Stimulated activated CD4-positive, alpha-beta T cell treated with anti-CD3 and anti-CD28 coated beads, Interleukin-4, amount 100 ng/mL, for 48 hours (primary cell): ENCODE measurements around the gene FCAR.
"Not testable (repeated sequence)": the region's sequence is repeated elsewhere in the genome, so short reads cannot be mapped to it uniquely, and the experiment has no call there.

ENCODE experiments used
- DNase-seq, 2 donors: peaks; one replicate each; pipeline ENCODE4 v3.0.0-alpha.2; 2020; ENCODE audit warnings: low read depth in 2 of 2

FCAR gene

DNA sequence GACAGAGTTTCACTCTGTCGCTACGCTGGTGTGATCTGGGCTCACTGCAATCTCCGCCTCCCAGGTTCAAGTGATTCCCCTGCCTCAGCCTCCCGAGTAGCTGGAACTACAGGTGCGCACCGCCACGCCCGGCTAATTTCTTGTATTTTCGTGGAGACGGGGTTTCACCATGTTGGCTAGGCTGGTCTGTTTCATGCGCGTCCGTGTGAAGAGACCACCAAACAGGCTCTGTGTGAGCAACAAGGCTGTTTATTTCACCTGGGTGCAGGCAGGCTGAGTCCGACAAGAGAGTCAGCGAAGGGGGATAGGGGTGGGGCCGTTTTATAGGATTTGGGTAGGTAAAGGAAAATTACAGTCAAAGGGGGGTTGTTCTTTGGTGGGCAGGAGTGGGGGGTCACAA, 20.1 kb downstream of the FCAR start:
- not testable (repeated sequence) for DNase-seq

DNA sequence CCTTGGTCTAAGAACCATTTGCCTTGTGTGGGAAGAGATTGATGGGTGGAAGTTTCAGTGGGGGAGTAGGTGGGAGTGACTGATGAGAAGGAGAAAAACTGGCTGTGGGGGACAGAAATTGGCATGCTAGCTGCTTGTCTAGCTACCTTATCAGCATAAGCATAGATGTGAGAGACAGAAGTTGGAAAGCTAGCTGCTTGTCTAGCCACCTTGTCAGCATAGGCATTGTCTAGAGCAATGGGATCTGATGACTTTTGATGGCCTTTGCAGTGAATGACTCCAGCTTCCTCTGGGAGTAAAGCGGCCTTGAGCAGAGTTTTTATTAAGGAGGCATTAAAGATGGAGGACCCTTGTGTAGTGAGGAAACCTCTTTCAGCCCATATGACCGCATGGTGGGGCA, 22.0 kb downstream of the FCAR start:
- DNase-seq, result no peak

DNA sequence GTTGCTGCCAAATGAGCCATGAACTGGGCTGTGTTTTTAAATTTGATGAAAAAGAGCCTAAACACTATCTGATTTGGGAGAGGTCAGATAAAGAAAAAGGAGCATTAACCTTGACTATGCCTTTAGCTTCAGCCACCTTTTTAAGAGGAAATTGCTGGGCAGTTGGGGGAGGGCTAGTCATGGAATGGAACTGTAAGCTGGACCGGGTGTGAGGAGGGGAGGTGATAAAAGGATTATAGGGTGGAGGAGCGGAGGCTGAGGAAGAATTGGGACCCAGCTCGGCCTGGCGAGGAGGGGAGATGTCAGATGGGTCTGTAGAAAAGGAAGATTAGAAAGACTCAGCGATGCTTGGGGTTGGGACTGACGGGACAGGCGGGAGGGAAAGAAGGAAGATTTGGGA, 24.6 kb downstream of the FCAR start:
- not testable (repeated sequence) for DNase-seq

DNA sequence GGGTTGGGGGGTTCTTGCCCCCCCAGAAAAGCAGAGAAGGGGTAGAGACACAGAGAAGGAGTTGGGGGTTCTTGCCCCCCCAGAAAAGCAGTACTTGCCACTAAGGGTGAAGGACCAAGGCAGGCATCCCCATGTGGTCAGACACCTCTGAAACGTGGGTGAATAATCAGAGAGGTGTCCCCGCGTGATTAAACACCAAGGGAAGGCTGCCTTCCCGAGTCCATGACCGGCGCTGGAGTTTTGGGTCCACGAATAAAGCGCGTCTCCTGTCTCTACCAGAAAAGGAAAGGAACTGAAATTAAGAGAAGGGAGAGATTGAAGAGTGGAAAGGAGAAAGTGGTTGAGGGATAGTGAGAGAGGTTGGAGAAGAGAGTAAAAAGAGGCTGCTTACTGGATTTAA, 25.6 kb downstream of the FCAR start:
- DNase-seq, result not testable (repeated sequence)

DNA sequence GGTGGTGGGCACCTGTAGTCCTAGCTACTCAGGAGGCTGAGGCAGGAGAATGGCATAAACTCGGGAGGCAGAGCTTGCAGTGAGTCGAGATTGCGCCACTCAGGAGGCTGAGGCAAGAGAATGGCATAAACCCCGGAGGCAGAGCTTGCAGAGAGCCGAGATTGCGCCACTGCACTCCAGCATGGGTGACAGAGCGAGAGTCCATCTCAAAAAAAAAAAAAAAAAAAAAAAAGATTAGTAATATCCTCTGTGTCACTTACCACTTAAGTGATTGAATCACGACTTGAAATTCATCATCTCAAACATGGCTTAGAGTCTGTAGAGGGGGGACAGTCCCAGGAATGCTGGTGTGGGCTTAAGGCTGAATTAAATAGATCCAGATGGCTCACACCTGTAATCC, 27.1 kb downstream of the FCAR start:
- DNase-seq, result not testable (repeated sequence)

DNA sequence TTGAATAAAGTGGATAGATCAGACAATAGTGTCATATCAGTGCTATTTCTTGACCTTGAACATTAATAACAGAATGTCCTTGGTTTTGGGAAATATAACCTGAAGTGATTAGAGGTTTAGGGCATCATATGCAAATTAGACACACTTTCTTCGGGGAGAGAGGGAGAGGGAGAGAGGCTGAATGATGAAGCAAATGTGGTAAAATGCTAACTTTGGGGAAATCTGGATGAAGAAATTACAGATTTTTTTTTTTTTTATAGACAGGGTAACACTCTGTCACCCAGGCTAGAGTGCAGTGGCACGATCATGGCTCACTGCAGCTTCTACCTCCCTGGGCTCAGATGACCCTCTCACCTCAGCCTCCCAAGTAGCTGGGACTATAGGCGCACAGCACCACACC, 28.0 kb downstream of the FCAR start:
- no peak for DNase-seq

DNA sequence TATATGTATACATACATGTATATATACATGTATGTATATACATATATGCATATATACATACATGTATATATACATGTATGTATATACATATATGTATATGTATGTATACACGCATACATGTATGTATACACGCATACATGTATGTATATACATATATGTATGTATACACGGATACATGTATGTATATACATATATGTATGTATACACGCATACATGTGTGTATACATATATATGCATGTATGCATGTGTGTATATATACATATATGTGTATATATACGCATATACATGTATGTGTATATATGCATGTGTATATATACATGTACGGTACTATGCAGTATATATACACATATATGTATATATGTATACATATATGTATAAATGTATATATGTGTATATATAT, 29.3 kb downstream of the FCAR start:
- DNase-seq, result no peak

DNA sequence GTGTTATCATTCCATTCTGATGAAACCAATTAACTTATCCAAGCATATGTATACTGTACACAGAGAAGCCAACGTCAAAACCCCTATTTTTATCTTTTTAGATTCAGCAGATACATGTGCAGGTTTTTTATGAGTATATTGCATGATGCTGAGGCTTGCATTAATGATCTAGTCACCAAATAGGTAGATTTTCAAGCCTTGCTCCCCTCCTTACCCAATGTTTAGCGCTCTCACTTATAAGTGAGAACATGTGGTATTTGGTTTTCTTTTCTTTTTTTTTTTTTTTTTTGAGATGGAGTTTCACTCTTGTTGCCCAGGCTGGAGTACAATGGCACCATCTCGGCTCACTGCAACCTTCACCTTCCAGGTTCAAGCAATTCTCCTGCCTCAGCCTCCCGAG, 30.2 kb downstream of the FCAR start:
- DNase-seq, result not testable (repeated sequence)

DNA sequence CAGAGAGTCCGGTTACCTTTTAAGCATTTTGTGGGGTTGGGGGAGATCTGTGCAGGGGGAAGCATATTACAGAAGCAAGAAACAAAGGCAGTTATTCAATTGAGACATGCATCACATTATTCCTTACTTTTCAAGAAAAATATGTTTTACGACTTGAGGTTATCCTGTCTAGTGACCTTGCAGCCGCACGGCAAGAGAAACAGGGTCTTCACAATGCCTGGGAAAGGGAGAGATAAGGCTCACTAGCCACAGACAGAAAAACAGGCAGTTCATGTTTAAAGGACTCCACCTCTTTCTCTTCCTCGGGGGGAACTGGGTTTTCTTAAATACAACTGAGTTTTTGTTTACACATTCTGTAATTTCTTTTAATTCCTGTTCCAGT, 31.4 kb downstream of the FCAR start:
- no peak for DNase-seq

DNA sequence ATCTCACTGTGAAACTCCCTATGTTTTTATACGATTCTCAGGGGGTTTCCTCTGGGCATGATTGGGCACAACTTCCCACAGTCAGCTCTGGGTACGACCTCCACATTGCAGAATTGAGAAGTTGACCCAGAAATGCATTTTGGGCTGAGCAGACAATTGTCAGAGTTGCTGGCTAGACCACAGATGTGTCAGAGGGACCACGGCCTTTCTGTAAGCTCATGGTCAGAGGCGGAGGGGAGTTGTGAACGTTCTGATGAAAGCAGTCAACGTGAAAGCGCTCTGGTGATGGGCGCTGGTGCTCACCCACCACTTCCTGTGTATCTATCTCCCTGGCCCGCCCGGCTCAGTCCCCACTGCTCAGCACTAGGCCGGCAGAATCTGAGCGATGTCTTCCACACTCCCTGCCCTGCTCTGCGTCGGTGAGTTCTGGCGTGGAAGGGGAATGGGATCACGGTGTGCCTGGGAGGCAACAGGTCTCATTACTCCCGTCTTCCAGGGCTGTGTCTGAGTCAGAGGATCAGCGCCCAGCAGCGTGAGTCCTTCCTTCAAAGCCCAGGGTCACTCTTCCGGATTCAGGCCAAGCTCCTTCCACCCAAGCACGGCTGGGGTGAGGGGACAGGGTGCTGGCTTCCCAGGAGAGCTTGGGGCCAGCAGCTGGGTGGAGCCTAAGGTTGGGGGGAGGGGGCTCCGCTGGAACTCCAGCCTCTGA, 31.9 kb downstream of the FCAR start, which contains the start of gene NCR1:
Gene NCR1 (plus strand): TSS at position 346 of the 709 bp plus-strand sequence. CDS start 40 bp downstream, at position 386.
- DNase-seq, result no peak

DNA sequence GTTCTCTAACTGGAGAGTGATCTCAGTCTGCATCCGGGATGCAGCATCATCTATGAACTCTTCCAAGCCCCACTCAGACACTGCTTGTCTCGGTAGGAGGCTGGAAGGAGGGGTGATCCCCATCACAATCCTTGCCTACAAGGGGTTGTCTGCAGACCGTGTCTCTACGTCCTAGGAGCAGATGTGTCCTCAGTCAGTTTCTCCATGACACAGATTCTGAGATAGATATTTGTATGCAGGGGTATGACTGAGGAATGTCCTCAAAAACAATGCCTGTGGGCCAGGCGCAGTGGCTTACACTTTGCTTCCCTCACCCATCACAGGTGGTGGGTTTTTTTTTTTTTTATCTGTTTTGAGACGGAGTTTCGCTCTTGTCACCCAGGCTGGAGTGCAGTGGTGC, 32.8 kb downstream of the FCAR start:
- DNase-seq, result no peak

DNA sequence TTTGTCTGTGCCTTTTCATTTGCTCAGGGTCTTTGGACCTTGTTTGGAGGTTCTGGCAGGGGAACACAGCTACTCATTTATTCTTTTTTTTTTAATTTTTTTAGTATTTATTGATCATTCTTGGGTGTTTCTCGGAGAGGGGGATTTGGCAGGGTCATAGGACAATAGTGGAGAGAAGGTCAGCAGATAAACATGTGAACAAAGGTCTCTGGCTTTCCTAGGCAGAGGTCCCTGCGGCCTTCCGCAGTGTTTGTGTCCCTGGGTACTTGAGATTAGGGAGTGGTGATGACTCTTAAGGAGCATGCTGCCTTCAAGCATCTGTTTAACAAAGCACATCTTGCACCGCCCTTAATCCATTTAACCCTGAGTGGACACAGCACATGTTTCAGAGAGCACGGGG, 33.9 kb downstream of the FCAR start:
- not testable (repeated sequence) for DNase-seq

DNA sequence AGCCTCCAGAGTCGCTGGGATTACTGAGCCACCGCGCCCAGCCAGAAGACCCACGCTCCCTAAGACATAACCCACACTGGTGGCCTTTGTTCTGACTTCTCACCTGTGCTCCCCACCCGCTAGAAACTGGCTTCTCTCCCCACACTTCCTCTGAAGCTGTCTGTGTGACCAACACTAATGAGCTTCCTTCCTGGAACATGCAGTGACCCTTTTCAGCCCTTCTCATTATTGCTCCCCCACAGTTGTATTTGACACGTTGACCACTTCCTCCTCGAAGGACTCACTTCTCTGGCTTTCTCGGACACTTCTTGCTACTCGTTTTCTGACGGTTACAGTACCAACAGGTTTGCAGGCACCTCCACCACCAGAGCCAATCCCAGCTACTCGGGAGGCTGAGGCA, 42.8 kb downstream of the FCAR start:
- DNase-seq, result no peak

DNA sequence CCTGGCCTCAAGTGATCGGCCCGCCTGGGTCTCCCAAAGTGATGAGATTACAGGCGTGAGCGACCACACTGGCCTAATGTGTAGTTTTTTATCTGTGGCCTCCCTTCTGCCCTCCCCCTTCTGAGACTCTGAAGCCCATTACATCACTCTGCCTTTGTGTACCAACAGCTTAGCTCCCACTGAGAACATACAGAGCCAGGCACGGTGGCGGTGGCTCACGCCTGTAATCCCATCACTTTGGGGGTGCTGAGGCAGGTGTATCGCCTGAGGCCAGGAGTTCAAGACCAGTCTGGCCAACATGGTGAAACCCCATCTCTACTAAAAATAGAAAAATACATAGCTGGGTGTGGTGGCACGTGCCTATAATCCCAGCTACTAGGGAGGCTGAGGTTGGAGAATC, 44.5 kb downstream of the FCAR start:
- DNase-seq, result no peak

DNA sequence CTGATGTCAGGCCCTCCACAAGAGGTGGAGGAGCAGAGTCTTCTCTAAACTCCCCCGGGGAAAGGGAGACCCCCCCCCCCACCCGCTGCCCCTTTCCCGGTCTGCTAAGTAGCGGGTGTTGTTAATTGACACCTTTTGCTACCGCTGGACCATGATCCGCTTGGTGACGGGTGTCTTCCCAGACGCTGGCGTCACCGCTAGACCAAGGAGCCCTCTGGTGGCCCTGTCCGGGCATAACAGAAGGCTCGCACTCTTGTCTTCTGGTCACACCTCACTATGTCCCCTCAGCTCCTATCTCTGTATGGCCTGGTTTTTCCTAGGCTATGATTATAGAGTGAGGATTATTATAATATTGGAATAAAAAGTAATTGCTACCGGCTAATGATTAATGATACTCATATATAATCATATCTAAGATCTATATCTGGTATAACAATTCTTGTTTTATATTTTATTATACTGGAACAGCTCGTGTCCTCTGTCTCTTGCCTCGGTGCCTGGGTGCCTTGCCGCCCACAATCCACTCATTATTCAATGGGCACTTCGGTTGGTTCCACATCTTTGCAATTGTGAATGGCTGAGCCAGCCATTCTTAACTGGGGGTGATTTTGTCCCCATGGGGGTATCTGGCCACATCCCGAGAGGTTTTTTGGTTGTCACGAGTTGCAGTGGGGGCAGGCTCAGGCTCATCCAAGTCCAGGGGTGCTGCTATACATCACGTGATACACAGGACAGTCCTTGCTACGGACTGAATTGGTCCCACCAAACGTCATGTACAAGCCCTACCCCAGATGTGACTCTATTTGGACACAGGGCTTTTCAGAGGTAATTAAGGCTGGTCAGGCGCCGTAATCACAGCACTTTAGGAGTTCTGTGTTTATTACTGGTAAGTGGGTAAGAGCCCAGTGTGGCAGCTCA, 45.9 kb downstream of the FCAR start:
- not testable (repeated sequence) for DNase-seq

DNA sequence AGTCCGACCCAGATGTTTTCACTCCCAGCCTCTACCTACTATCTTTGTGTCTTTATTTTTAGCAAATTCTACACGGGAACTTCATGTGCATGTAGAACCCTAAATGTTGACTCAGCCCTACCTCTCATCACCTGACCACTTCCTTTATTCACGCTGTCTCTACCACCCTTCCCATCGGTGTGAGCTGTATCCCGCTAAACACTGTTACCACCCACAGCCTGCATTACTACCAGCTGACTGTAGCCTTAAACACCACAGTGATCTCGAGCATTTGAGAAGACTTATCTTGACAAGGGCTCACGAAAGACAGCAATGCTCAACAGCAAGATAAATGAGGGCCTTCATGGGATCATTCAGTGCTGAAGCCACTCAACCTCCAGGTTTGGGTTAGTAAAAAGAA, 47.0 kb downstream of the FCAR start:
- no peak for DNase-seq

DNA sequence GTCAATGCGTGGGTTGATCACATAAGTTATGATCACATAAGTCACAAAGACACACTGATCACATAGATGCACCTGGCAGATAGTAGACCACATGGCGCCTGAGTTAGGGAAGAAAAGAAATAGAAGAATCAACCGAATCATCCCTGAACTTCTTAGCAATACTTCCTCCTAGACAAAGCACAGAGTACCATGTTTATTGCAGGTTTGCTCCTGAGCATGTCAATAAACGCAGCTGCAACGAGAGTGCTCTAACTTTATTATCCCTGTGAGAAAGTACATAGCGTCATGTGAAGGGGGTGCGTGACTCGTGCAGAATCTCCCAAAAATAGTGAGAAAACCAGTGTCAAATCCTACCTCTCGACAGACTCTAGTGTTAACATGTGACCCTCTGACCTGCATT, 49.2 kb downstream of the FCAR start:
- no peak for DNase-seq

DNA sequence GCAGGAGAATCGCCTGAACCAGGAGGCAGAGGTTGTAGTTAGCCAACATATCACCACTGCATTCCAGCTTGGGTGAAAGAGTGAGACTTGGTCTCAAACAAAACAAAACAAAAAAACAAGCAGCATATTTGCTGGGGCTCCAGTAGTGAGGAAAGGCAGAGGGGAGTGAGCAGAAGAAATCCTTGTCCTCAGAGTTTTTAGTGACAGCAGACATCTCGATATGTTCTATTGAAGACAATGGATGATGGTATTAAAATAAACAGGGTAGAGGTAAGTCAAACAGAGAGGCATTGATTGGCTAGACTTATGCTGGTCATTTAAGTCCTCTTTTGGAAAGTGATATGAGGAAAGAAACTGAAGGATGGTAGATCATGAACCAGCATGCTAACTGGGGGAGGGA, 54.3 kb downstream of the FCAR start:
- no peak for DNase-seq

DNA sequence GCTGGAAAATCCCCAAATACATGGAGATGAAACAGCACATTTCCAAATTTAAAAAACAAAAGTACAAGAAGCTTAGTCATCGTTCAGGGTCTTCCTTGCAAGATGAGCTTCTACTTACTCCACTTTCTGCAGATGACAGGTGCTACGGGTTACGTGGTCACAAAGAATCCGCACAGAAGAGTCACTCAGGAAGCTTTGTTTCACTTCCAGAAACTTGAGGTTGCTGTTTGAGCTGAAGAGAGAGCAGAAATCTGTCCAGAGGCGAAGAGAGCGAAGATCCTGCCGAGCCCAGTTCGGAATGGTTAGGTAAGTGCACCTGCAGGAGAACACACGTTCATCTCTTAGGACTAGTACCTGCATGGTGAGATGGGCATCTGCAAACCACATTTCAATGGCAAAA, 63.9 kb downstream of the FCAR start:
- DNase-seq, result no peak

DNA sequence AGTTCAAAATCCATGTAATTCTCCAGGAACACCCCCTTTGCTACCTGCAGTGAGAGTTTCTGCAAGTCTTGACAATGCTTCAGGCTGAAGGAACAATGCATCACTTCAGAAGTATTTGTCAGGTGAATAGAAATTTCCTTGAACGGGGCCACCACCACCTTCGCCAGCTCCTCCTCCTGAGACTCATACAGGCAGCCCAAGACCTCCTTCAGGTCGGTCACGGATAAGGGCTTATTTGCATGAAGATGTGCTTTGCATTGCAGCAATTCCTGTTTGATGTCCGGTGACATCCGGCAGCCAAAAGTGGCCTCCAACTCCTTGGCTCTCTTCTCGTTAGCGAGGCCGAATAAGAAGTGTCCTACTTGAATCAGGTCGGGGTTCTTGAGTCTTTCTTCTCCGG, 64.9 kb downstream of the FCAR start:
- DNase-seq, result no peak

DNA sequence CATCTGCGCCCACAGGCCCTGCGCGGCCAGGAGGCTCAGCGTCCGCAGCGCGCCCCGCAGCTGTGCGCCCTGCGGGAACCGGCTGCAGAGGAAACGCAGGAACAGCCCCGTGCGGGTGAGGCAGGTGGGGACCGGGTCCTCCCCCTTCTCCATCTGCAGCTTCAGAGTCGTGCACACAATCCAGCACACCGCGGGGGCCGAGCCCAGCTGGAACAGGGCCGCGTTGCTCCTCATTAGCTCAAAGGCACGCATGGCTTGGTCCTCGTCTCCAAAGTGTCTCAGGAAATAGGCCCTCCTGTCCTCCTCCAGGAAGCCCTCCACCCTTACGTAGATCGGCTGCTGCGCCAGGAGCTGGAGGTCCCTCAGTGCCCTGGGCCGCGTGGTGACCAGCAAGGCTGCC, 65.5 kb downstream of the FCAR start:
- DNase-seq, result not testable (repeated sequence)
